K562 (cell line): Measurements from ENCODE around the gene PLEKHG1. TPM values are rescaled to one million over a fixed set of nuclear protein-coding genes. Genes with fewer than 3 reads are reported as not detected.

Source experiments
- ELF2 ChIP-seq: fragments of 250-450 bp; sonication (Bioruptor Pico); IDR thresholded peaks from 2 replicates; pipeline ENCODE4 v1.5.0; 2021; ENCODE audit warnings: mild to moderate bottlenecking
- FOXJ3 ChIP-seq: sonication (generic); formaldehyde crosslinking; IDR thresholded peaks from 2 replicates; pipeline ENCODE4 v1.4.0; 2020; ENCODE audit warnings: mild to moderate bottlenecking, missing genetic modification reagents
- NONO ChIP-seq, 2 experiments: fragments of 200-400 bp in 1 of 2; fragments of 450-650 bp in 1 of 2; formaldehyde crosslinking in 1 of 2; IDR thresholded peaks; 2 replicates each; pipeline ENCODE4 v1.6.1; 2017; ENCODE audit warnings: low read depth in 2 of 2, mild to moderate bottlenecking in 2 of 2, moderate library complexity in 2 of 2, low read length in 1 of 2
- PCBP2 ChIP-seq: fragments of 200-400 bp; formaldehyde crosslinking; IDR thresholded peaks from 2 replicates; pipeline ENCODE4 v1.6.1; 2018; ENCODE audit warnings: low read length, low read depth, mild to moderate bottlenecking, moderate library complexity; ENCODE audit not compliant: poor library complexity, severe bottlenecking
- POLR2A ChIP-seq: fragments of 450-650 bp; conservative IDR thresholded peaks from 2 replicates; pipeline ENCODE4 v1.6.1; 2016
- RAD21 ChIP-seq, 2 experiments: fragments of 250-450 bp in 1 of 2; fragments of 450-650 bp in 1 of 2; sonication (Bioruptor Pico) in 1 of 2; formaldehyde crosslinking in 1 of 2; IDR thresholded peaks in 1 of 2; conservative IDR thresholded peaks in 1 of 2; 2 replicates each; pipeline versions ENCODE4 v1.4.0 to v1.8.0; 2020 to 2022; ENCODE audit warnings: mild to moderate bottlenecking in 2 of 2, moderate library complexity in 1 of 2
- RB1 ChIP-seq: fragments of 450-650 bp; IDR thresholded peaks from 2 replicates; pipeline ENCODE4 v1.6.1; 2017; ENCODE audit warnings: low read depth, mild to moderate bottlenecking
- SIN3B ChIP-seq: fragments of 450-650 bp; IDR thresholded peaks from 2 replicates; pipeline ENCODE4 v1.6.1; 2017; ENCODE audit warnings: low read depth, mild to moderate bottlenecking, moderate library complexity
- ZNF778 ChIP-seq: fragments of 450-650 bp; formaldehyde crosslinking; IDR thresholded peaks from 2 replicates; pipeline ENCODE4 v1.4.0; 2020; ENCODE audit warnings: mild to moderate bottlenecking, moderate library complexity
- polyA plus RNA-seq, 8 experiments: library from polyadenylated mRNA; depleted of rRNA in 4 of 8; stranded (reverse) in 5 of 8; unstranded in 3 of 8; fragments of >200 nt; fragmentation: Nextera tagmentation in 2 of 8; fragmentation: Illumina TruSeq in 1 of 8; extraction: Ambion mirVana in 2 of 8; extraction: Trizol in 1 of 8; gene quantifications; 2 replicates each; pipeline versions ENCODE4 v1.2.1 to v1.2.3, GENCODE V29; 2011 to 2014; ENCODE audit warnings: inconsistent platforms in 1 of 8, missing spikeins in 1 of 8
- total RNA-seq, 7 experiments: library from RNA; depleted of rRNA in 6 of 7; stranded (reverse); fragments of >200 nt in 6 of 7; fragmentation: Illumina TruSeq in 2 of 7; extraction: Trizol in 2 of 7; gene quantifications; 2 replicates each; pipeline versions ENCODE4 v1.2.1 to v1.2.3, GENCODE V29; 2011 to 2021; ENCODE audit warnings: low replicate concordance in 1 of 7
- TF ChIP-seq, protein P1 (sequence below): fragments of 250-450 bp; sonication (Bioruptor Pico); IDR thresholded peaks from 2 replicates; pipeline ENCODE4 v1.9.0; 2021; ENCODE audit warnings: mild to moderate bottlenecking, inconsistent platforms
- TF ChIP-seq, protein P2 (sequence below): fragments of 250-450 bp; sonication (Bioruptor Pico); IDR thresholded peaks from 2 replicates; pipeline ENCODE4 v1.8.0; 2021; ENCODE audit warnings: mild to moderate bottlenecking, moderate library complexity
- TF ChIP-seq, protein P3 (sequence below): fragments of 250-450 bp; sonication (Bioruptor Pico); IDR thresholded peaks from 2 replicates; pipeline ENCODE4 v1.5.0; 2021; ENCODE audit warnings: mild to moderate bottlenecking, borderline replicate concordance

Gene PLEKHG1
- total and polyA plus RNA-seq, 9 of the 15 experiments (the other 6 are each of a cell fraction or from before 2014, with no cell fraction given) = 0.03 to 0.16 (median 0.03) TPM; not detected in 6

DNA sequence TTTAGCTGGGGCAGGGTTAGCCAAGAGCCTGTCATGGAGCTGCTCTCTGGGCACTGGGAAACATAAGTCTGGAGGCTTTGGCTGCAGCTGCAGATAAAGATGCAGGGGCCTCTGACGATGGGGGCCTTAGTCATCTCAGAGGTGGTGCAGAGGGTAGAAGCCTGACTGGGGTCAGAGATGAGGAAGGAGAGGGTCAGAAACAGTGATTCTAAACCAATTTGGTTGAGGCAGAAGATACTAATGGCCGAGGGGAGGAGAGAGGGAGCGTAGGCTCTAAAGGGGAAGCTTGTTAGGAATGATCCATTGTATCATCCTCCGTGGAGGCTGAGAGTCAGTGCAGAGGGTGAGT, 33.8 kb downstream of the PLEKHG1 start (continued):
- TF ChIP-seq, protein P1, sequence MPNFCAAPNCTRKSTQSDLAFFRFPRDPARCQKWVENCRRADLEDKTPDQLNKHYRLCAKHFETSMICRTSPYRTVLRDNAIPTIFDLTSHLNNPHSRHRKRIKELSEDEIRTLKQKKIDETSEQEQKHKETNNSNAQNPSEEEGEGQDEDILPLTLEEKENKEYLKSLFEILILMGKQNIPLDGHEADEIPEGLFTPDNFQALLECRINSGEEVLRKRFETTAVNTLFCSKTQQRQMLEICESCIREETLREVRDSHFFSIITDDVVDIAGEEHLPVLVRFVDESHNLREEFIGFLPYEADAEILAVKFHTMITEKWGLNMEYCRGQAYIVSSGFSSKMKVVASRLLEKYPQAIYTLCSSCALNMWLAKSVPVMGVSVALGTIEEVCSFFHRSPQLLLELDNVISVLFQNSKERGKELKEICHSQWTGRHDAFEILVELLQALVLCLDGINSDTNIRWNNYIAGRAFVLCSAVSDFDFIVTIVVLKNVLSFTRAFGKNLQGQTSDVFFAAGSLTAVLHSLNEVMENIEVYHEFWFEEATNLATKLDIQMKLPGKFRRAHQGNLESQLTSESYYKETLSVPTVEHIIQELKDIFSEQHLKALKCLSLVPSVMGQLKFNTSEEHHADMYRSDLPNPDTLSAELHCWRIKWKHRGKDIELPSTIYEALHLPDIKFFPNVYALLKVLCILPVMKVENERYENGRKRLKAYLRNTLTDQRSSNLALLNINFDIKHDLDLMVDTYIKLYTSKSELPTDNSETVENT = no peak
- TF ChIP-seq, protein P2, sequence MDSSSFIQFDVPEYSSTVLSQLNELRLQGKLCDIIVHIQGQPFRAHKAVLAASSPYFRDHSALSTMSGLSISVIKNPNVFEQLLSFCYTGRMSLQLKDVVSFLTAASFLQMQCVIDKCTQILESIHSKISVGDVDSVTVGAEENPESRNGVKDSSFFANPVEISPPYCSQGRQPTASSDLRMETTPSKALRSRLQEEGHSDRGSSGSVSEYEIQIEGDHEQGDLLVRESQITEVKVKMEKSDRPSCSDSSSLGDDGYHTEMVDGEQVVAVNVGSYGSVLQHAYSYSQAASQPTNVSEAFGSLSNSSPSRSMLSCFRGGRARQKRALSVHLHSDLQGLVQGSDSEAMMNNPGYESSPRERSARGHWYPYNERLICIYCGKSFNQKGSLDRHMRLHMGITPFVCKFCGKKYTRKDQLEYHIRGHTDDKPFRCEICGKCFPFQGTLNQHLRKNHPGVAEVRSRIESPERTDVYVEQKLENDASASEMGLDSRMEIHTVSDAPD = no peak
- TF ChIP-seq PCBP2 (no peak), ELF2 (CRISPR knock-in tag) (no peak), ZNF778 (no peak), NONO (IDR thresholded peaks at IDR 0.05; ENCODE audit: low read depth in 2 of 2, low read length in 1 of 2) (no peak), FOXJ3 (CRISPR knock-in tag) (no peak), SIN3B (no peak), RB1 (no peak), POLR2A (no peak), RAD21 (CRISPR knock-in tag; conservative IDR thresholded peaks at IDR 0.05 in 1 of 2, IDR thresholded peaks at IDR 0.05 in 1 of 2) (no peak)
- TF ChIP-seq, protein P3, sequence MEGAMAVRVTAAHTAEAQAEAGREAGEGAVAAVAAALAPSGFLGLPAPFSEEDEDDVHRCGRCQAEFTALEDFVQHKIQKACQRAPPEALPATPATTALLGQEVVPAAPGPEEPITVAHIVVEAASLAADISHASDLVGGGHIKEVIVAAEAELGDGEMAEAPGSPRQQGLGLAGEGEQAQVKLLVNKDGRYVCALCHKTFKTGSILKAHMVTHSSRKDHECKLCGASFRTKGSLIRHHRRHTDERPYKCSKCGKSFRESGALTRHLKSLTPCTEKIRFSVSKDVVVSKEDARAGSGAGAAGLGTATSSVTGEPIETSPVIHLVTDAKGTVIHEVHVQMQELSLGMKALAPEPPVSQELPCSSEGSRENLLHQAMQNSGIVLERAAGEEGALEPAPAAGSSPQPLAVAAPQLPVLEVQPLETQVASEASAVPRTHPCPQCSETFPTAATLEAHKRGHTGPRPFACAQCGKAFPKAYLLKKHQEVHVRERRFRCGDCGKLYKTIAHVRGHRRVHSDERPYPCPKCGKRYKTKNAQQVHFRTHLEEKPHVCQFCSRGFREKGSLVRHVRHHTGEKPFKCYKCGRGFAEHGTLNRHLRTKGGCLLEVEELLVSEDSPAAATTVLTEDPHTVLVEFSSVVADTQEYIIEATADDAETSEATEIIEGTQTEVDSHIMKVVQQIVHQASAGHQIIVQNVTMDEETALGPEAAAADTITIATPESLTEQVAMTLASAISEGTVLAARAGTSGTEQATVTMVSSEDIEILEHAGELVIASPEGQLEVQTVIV (CRISPR knock-in tag) = no peak
- TF ChIP-seq, all 486 proteins: peak for 0
